CD8-positive, alpha-beta memory T cell (primary cell): ENCODE measurements around the gene TRAPPC8. TPM values are rescaled to one million over a fixed set of nuclear protein-coding genes. Genes with fewer than 3 reads are reported as not detected.
A peak's percentile ranks its signal among the peaks of the same experiment; 100 is the strongest.

ENCODE experiments used
- CTCF ChIA-PET: fragments of 350-600 bp; sonication (Branson Sonifier 250); formaldehyde crosslinking; loops from one replicate; lab custom pipeline; 2021; ENCODE audit warnings: antibody characterized with exemption; lab: Charles Lee
- POLR2A ChIA-PET: fragments of 350-600 bp; sonication (Branson Sonifier 250); formaldehyde crosslinking; loops from one replicate; lab custom pipeline; 2021; ENCODE audit warnings: antibody characterized with exemption; lab: Charles Lee
- DNase-seq, 5 donors: peaks; one replicate each; pipeline versions ENCODE4 v3.0.0 to v3.0.0-alpha.2; 2020 to 2022; ENCODE audit warnings: mixed read lengths in 1 of 5
- H3K27ac ChIP-seq: one replicate; pipeline ENCODE4 v1.7.0; 2013; ENCODE audit warnings: low read depth, mild to moderate bottlenecking, low read length, moderate library complexity
- H3K27me3 ChIP-seq: 2 replicates; pipeline ENCODE4 v1.7.0; 2013; ENCODE audit warnings: low read length, mild to moderate bottlenecking; ENCODE audit not compliant: insufficient read depth, poor library complexity, severe bottlenecking
- H3K36me3 ChIP-seq: 2 replicates; pipeline ENCODE4 v1.7.0; 2013; ENCODE audit warnings: mild to moderate bottlenecking, low read length, moderate library complexity; ENCODE audit not compliant: insufficient read depth
- H3K4me1 ChIP-seq: 2 replicates; pipeline ENCODE4 v1.7.0; 2013; ENCODE audit warnings: mild to moderate bottlenecking, low read length, moderate library complexity; ENCODE audit not compliant: insufficient read depth
- H3K4me3 ChIP-seq: 2 replicates; pipeline ENCODE4 v1.7.0; 2013; ENCODE audit warnings: mild to moderate bottlenecking, low read length
- H3K9me3 ChIP-seq: 2 replicates; pipeline ENCODE4 v1.7.0; 2013; ENCODE audit warnings: mild to moderate bottlenecking, low read length
- H3K27ac Mint-ChIP-seq, 8 donors: one replicate each; pipeline ENCODE4 v1.8.0; 2020 to 2021; ENCODE audit warnings: mixed read lengths in 8 of 8, mild to moderate bottlenecking in 6 of 8, inconsistent platforms in 3 of 8, moderate library complexity in 3 of 8
- H3K27me3 Mint-ChIP-seq, 2 donors: one replicate each; pipeline ENCODE4 v1.8.0; 2020 to 2021; ENCODE audit warnings: mixed read lengths in 2 of 2, mild to moderate bottlenecking in 1 of 2, moderate library complexity in 1 of 2
- H3K36me3 Mint-ChIP-seq, 3 donors: one replicate each; pipeline ENCODE4 v1.8.0; 2020 to 2021; ENCODE audit warnings: mixed read lengths in 3 of 3, inconsistent platforms in 1 of 3, mild to moderate bottlenecking in 1 of 3
- H3K4me1 Mint-ChIP-seq, 3 donors: one replicate each; pipeline ENCODE4 v1.8.0; 2020 to 2021; ENCODE audit warnings: mixed read lengths in 3 of 3, inconsistent platforms in 1 of 3, mild to moderate bottlenecking in 1 of 3
- H3K4me3 Mint-ChIP-seq, 7 donors: one replicate each; pipeline ENCODE4 v1.8.0; 2020 to 2021; ENCODE audit warnings: mixed read lengths in 7 of 7, mild to moderate bottlenecking in 6 of 7, moderate library complexity in 4 of 7, inconsistent platforms in 2 of 7
- H3K9me3 Mint-ChIP-seq, 5 donors: one replicate each; pipeline ENCODE4 v1.8.0; 2020 to 2022; ENCODE audit warnings: mixed read lengths in 5 of 5, mild to moderate bottlenecking in 3 of 5, moderate library complexity in 2 of 5, inconsistent platforms in 1 of 5
- polyA plus RNA-seq: library from polyadenylated mRNA; unstranded; fragments of 300-500 nt; fragmentation: Illumina TruSeq; gene quantifications from one replicate; pipeline ENCODE4 v1.2.3, GENCODE V29; 2021
- total RNA-seq, 2 experiments: library from RNA; stranded (reverse); gene quantifications; one replicate each; pipeline ENCODE4 v1.2.3, GENCODE V29; 2021

The TRAPPC8 gene
- total and polyA plus RNA-seq, 3 experiments from 2014 or later: 20.2 to 34.8 (median 29.2) TPM

DNA sequence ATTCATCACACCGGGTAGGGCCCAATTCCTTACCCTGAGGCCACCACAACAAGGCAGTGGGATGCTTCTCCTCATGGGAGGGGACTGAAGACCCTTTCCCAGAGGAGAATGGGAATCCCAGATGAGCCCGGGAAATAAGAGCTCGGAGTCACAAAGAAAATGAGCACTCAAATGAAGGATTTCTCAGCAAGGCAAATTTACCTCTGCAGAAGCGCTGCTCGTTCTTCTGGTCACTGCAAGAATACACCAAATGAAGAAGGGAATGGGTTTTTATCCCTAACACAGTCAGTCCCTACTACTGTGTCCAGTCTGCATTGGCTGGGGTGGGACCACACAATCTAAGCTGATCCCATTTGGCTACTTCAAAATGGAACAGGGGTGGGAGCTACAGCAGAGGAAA is 35.7 kb upstream of the TRAPPC8 start:
- H3K36me3 ChIP-seq: no peaks in the 10 kb centered on the region
- H3K4me1 ChIP-seq: peaks cover 4% of the 10 kb centered on the region
- no peak for DNase-seq
- Mint-ChIP-seq H3K9me3 (peaks cover 7 to 39% (median 29%) of the 10 kb centered on the region in 5 donors), H3K27ac (peak overlapping the region in 1 of 8 donors; percentile 79), H3K36me3 (peaks cover 0 to 26% (median 2%) of the 10 kb centered on the region in 3 donors), H3K4me1 (peaks cover 10 to 16% (median 10%) of the 10 kb centered on the region in 3 donors), H3K4me3 (no peak overlapping the region), H3K27me3 (no peaks in the 10 kb centered on the region)
- ChIA-PET POLR2A (no interaction called here), CTCF (no interaction called here)
- H3K27ac ChIP-seq: no peak overlapping the region
- H3K4me3 ChIP-seq: no peak overlapping the region
- peaks cover 12% of the 10 kb centered on the region for H3K9me3 ChIP-seq
- no peaks in the 10 kb centered on the region for H3K27me3 ChIP-seq

DNA sequence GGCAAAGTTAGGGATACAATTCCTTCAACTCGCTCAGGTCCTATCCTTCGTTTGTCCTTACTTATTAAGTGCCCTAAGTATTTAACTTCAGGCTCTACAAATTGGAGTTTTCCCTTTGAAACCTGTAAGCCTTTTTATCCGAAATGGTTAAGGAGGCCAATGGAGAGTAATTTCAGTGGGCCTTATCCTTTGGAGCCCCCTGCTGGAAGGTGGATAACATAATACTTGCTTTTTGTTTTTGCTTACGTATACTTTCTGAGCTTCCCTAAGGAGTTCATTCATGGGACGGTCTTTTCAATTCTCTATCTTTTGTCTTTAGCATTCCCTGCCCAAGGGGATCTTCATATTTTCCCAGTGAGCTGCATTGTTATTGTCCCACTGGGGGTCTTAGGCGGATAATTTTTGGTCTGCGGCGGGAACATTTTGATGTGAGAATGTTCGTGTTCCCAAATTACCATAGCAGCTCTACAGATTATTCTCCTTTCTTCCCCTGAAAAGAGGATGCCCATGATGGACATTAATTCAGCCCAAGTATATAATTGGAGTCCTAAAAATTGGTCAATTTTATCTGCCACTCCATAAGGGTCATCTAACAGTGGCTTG is 34.4 kb upstream of the TRAPPC8 start:
- ChIA-PET POLR2A (interaction anchor here (1.1 kb wide), 1 partner anchor 41 kb away, joined by 5 read pairs; the partner anchor contains the start of gene RNF125), CTCF (interaction anchor here (0.7 to 2.5 kb wide), 13 partner anchors 14 to 85 kb away, joined by 3 to 10 read pairs (median 3); partner anchors contain the start of gene RNF125)
- Histone ChIP-seq H3K4me3 (no peak overlapping the region), H3K4me1 (no peaks in the 10 kb centered on the region), H3K27ac (no peak overlapping the region), H3K27me3 (no peaks in the 10 kb centered on the region), H3K36me3 (no peaks in the 10 kb centered on the region), H3K9me3 (peaks cover 16% of the 10 kb centered on the region)
- no peaks in the 10 kb centered on the region for H3K27me3 Mint-ChIP-seq
- H3K36me3 Mint-ChIP-seq: peaks cover 0 to 29% (median 2%) of the 10 kb centered on the region in 3 donors
- no peak overlapping the region for H3K4me3 Mint-ChIP-seq
- peaks cover 9 to 45% (median 34%) of the 10 kb centered on the region in 5 donors for H3K9me3 Mint-ChIP-seq
- peak overlapping the region in 1 of 8 donors; percentile 14 for H3K27ac Mint-ChIP-seq
- DNase-seq: peak in 3 of 5 donors; percentile 4 to 42 (median 34)
- peaks cover 0 to 4% (median 1%) of the 10 kb centered on the region in 3 donors for H3K4me1 Mint-ChIP-seq

DNA sequence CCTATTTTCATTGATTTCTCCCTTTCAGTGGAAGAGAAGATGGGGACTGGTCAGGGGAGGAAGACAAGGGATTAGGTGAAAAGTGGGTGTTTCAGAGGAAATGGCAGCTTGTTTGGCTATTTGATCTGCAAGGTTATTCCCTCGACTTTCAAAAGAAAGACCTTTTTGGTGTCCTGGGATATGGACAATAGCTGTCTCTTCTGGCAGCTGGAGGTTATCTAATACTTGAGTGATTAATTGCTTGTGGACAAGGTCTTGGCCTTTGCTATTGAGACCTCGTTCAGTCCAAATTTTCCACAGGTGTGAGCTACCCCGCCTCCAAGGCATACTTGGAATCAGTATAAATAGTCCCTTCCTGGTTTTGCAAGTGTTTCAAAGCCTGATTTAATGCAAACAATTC is 33.3 kb upstream of the TRAPPC8 start:
- ChIA-PET CTCF (interaction anchor here (1.1 to 2.5 kb wide), 7 partner anchors 13 to 234 kb away, joined by 3 to 10 read pairs (median 3); no protein-coding TSS in a partner anchor), POLR2A (no interaction called here)
- peaks cover 0 to 33% (median 2%) of the 10 kb centered on the region in 3 donors for H3K36me3 Mint-ChIP-seq
- H3K9me3 Mint-ChIP-seq: peaks cover 11 to 51% (median 37%) of the 10 kb centered on the region in 5 donors
- Histone ChIP-seq H3K4me1 (no peaks in the 10 kb centered on the region), H3K36me3 (no peaks in the 10 kb centered on the region), H3K27me3 (no peaks in the 10 kb centered on the region), H3K4me3 (no peak overlapping the region), H3K9me3 (peaks cover 16% of the 10 kb centered on the region), H3K27ac (no peak overlapping the region)
- H3K27ac Mint-ChIP-seq: peak overlapping the region in 1 of 8 donors; percentile 15
- H3K27me3 Mint-ChIP-seq: no peaks in the 10 kb centered on the region
- DNase-seq: no peak
- H3K4me1 Mint-ChIP-seq: no peaks in the 10 kb centered on the region
- H3K4me3 Mint-ChIP-seq: no peak overlapping the region

DNA sequence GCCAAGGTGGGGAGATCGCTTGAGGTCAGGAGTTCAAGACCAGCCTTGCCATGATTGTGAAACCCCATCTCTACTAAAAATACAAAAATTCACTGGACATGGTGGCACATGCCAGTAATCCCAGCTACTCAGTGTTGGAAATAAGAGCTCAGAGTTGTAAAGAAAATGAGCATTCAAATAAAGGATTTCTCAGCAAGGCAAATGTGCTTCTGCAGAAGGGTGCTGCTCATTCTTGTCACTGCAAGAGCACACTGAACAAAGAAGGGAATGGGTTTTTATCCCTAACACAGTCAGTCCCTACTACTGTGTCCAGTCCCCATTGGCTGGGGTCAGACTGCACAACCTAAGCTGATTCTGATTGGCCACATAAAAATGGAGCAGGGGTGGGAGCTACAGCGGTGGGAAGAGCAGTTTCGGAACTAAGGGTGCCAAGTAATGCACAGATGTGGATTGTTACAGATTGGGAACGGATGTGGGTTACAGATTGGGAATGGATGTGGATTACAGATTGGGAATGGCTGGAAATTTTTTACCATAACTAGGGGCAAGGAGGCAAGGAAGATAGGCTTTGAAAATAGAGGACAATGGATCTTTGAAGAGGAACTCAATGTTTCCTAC is 31.1 kb upstream of the TRAPPC8 start:
- H3K36me3 Mint-ChIP-seq: peaks cover 0 to 28% (median 0%) of the 10 kb centered on the region in 3 donors

DNA sequence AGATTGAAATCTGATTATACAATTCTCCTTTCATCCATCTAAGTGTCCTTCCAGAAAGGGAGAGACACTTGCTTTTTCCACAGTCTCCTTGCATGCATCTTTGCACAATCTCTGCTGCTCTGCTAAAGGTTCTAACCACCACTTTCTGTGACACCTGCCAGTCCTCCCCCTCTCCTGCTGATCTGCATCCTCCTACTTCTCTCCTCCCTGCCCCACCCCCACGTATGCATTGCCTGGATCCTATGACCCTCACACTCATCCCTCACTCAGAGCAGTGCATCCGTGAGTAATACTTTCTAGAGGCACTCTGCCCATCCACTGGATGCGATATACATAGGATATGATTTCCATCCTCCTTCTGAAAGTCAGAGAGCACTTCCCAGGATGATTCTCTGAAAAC is 27.7 kb upstream of the TRAPPC8 start:
- H3K36me3 ChIP-seq: no peaks in the 10 kb centered on the region
- Mint-ChIP-seq H3K4me1 (no peaks in the 10 kb centered on the region), H3K4me3 (no peak overlapping the region)

More for the DNA sequence above, 31.1 kb upstream of the TRAPPC8 start:
- Histone ChIP-seq H3K9me3 (peaks cover 16% of the 10 kb centered on the region), H3K27ac (no peak overlapping the region), H3K4me3 (no peak overlapping the region), H3K27me3 (no peaks in the 10 kb centered on the region), H3K4me1 (no peaks in the 10 kb centered on the region), H3K36me3 (no peaks in the 10 kb centered on the region)
- Mint-ChIP-seq H3K4me1 (no peaks in the 10 kb centered on the region), H3K4me3 (no peak overlapping the region), H3K27me3 (no peaks in the 10 kb centered on the region), H3K9me3 (peaks cover 11 to 46% (median 33%) of the 10 kb centered on the region in 5 donors), H3K27ac (no peak overlapping the region)
- POLR2A ChIA-PET: no interaction called here
- no peak for DNase-seq
- CTCF ChIA-PET: no interaction called here

DNA sequence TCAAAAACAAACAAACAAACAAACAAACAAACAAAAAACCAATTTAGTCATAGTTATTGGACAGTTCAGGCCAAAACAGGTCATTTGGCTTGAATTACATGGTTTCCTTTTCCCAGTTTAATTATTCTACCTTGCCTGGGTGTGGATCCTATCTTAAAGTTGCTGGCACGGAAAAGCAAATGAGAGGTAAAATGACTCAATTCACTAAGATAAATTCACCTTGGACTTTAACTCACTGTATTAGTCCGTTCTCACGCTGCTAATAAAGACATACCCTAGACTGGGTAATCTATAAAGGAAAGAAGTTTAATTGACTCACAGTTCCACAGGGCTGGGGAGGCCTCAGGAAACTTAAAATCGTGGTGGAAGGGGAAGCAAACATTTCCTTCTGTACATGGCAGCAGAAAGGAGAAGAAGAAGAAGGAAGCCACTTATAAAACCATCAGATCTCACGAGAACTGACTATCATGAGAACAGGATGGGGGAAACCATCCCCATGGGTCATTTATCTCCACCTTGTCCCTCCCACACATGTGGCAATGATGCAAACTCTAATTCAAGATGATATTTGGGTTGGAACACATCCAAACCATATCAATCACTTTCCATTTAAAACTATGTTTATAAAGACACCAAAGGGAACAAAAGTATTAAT is 22.5 kb upstream of the TRAPPC8 start:
- no peak overlapping the region for H3K27ac ChIP-seq
- ChIA-PET CTCF (no interaction called here), POLR2A (no interaction called here)

More for the DNA sequence above, 27.7 kb upstream of the TRAPPC8 start:
- no peaks in the 10 kb centered on the region for H3K27me3 ChIP-seq
- ChIA-PET CTCF (interaction anchor here (1.5 kb wide), 1 partner anchor 27 kb away, joined by 3 read pairs; no protein-coding TSS in a partner anchor), POLR2A (no interaction called here)
- no peak overlapping the region for H3K27ac ChIP-seq
- H3K9me3 Mint-ChIP-seq: peaks cover 11 to 30% (median 26%) of the 10 kb centered on the region in 5 donors
- peaks cover 0 to 18% (median 0%) of the 10 kb centered on the region in 3 donors for H3K36me3 Mint-ChIP-seq
- no peaks in the 10 kb centered on the region for H3K4me1 ChIP-seq
- DNase-seq: no peak
- H3K27ac Mint-ChIP-seq: peak overlapping the region in 1 of 8 donors; percentile 33
- H3K4me3 ChIP-seq: no peak overlapping the region
- peaks cover 16% of the 10 kb centered on the region for H3K9me3 ChIP-seq
- no peaks in the 10 kb centered on the region for H3K27me3 Mint-ChIP-seq

DNA sequence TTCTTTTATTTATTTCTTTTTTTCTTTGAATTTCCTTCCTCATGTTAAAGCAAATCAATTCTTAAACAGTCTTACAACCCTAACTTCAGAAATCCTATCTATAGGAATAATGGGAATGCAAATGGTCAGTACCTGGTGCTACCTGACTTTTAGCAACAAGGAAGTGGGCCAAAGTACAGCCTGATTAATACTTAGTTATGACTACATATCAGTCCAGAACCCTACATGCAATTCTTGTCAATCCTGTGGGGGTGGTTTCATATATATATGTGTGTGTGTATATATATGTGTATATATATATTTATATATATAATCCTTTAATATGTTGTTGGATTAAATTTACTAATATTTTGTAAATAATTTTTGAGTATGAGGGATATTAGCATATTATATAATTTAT is 14.8 kb upstream of the TRAPPC8 start:
- Histone ChIP-seq H3K4me3 (no peak overlapping the region), H3K36me3 (no peaks in the 10 kb centered on the region), H3K9me3 (no peaks in the 10 kb centered on the region), H3K27ac (no peak overlapping the region), H3K4me1 (no peaks in the 10 kb centered on the region), H3K27me3 (no peaks in the 10 kb centered on the region)
- Mint-ChIP-seq H3K4me3 (no peak overlapping the region), H3K36me3 (no peaks in the 10 kb centered on the region), H3K4me1 (peaks cover 0 to 4% (median 0%) of the 10 kb centered on the region in 3 donors), H3K9me3 (no peaks in the 10 kb centered on the region), H3K27ac (peak overlapping the region in 1 of 8 donors; percentile 57), H3K27me3 (peaks cover 1 to 4% of the 10 kb centered on the region in 2 donors)
- POLR2A ChIA-PET: no interaction called here
- CTCF ChIA-PET: interaction anchor here (1.5 kb wide), 1 partner anchor 15 kb away, joined by 6 read pairs; the partner anchor contains the start of gene TRAPPC8
- DNase-seq: no peak

More for the DNA sequence above, 22.5 kb upstream of the TRAPPC8 start:
- Histone ChIP-seq H3K4me3 (no peak overlapping the region), H3K9me3 (no peaks in the 10 kb centered on the region), H3K36me3 (no peaks in the 10 kb centered on the region), H3K4me1 (no peaks in the 10 kb centered on the region), H3K27me3 (no peaks in the 10 kb centered on the region)
- Mint-ChIP-seq H3K27me3 (no peaks in the 10 kb centered on the region), H3K4me1 (no peaks in the 10 kb centered on the region), H3K27ac (no peak overlapping the region), H3K4me3 (no peak overlapping the region), H3K36me3 (peaks cover 0 to 1% (median 0%) of the 10 kb centered on the region in 3 donors), H3K9me3 (no peaks in the 10 kb centered on the region)
- DNase-seq: no peak
